ENCODE measurements around the gene BCL2L1. TPM values are rescaled to one million over a fixed set of nuclear protein-coding genes. Genes with fewer than 3 reads are reported as not detected.

BCL2L1 gene
- total and polyA plus RNA-seq, 10 donors, result 18.7 to 167 (median 87.6) TPM

DNA sequence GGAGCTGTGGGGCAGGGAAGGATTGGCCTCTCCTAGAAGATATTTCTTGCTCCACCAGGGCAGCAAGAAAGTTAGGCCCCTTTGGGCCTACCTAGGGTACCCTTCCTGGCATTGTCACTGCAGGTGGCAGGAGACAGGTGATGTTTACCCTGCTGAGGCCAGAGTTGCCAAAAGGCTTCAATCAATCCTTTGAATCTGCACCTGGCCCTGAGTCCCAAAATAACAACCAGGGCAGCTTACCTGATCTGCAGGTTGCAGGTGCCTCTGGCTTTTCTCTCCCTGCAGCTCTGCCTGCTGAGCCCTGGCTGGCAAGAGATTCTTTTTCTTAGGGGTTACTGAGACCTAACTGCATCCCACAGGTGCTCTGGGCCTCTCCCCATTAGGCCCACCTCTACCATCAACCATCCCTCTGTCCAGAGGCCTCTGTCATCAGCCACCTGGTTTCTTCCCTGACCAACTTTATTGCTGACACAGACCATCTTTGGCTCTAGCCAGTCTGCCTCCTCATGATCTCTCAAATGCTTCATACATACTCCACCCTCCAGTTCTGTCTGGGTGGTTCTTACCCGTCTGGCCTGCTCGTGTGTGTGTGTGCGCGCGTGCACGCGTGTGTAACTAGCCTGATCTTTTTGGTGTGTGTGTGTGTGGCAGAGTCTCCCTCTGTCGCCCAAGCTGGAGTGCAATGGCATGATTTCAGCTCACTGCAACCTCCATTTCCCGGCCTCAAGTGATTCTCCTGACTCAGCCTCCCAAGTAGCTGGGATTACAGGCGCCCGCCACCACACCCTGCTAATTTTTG lies 13.7 kb downstream of the BCL2L1 start:
- intact Hi-C loops (cut with DNase I; ENCODE audit: low total_unique reads), result no loop called here
- H3K27me3 ChIP-seq (replicated peaks in 1 of 7), result no peaks in the 10 kb centered on the region
- H3K27ac ChIP-seq, result peak overlapping the region in 4 of 8 donors; percentile 48 to 65 (median 60)
- no peaks in the 10 kb centered on the region for H3K9me3 ChIP-seq
- H3K4me1 ChIP-seq, result peaks cover 32 to 100% (median 80%) of the 10 kb centered on the region in 6 donors
- TF ChIP-seq POLR2AphosphoS5 (IDR thresholded peaks at IDR 0.05) (no peak), POLR2A (IDR thresholded peaks at IDR 0.05) (no peak)
- TF ChIP-seq, protein P1, sequence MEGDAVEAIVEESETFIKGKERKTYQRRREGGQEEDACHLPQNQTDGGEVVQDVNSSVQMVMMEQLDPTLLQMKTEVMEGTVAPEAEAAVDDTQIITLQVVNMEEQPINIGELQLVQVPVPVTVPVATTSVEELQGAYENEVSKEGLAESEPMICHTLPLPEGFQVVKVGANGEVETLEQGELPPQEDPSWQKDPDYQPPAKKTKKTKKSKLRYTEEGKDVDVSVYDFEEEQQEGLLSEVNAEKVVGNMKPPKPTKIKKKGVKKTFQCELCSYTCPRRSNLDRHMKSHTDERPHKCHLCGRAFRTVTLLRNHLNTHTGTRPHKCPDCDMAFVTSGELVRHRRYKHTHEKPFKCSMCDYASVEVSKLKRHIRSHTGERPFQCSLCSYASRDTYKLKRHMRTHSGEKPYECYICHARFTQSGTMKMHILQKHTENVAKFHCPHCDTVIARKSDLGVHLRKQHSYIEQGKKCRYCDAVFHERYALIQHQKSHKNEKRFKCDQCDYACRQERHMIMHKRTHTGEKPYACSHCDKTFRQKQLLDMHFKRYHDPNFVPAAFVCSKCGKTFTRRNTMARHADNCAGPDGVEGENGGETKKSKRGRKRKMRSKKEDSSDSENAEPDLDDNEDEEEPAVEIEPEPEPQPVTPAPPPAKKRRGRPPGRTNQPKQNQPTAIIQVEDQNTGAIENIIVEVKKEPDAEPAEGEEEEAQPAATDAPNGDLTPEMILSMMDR (IDR thresholded peaks at IDR 0.05 in 8 of 11, conservative IDR thresholded peaks at IDR 0.05 in 3 of 11), result no peak
- 87 to 95% (median 90%) methylated on average over 11 of the region's 11 CpGs for WGBS, 5 donors
- H3K36me3 ChIP-seq, result peaks cover 0 to 100% (median 27%) of the 10 kb centered on the region in 6 donors
- peak; percentile 43 for DNase-seq
- H3K4me3 ChIP-seq, result no peak overlapping the region

DNA sequence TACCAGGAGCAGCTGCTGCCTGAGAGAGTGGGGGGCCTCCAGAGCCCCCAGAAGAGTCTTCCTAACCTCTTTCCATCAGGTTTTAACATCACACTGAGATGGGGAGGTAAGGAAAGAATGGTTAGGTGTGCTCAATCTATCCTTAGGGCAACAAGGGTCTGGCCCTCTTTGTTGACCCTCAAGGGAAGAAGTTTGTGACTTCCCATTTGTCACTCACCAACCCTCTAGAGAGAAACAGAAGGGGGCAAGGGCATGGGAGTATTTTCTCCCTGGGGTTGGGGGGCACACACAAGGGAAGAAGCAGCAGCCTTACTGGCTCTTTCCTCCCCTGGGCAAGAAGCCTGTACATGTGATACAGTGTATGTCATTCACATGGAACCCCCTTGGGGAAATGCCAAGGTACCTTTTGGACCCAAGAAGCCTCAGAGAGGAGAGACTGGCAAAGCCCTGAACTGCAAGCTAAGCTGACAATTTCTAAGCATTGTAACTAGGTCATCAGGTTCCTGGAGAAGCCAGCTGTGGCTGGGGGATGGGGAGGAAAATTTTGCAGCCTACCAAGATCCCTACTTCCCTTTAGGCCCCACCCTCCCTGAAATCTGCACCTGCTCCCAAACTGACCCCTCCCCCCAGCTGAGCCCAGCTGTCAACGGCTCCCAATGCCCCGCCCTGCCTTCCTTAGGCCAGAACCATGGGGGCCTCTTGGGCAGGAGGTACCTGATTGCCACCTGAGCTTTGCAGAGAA lies 14.5 kb downstream of the BCL2L1 start:
- no peak overlapping the region for H3K4me3 ChIP-seq
- H3K27me3 ChIP-seq (replicated peaks in 1 of 7), result no peaks in the 10 kb centered on the region
- H3K27ac ChIP-seq, result peak overlapping the region in 4 of 8 donors; percentile 48 to 65 (median 60)
- no peak for TF ChIP-seq POLR2A (IDR thresholded peaks at IDR 0.05)
- TF ChIP-seq POLR2AphosphoS5 (IDR thresholded peaks at IDR 0.05), result peak in 2 of 3 donors; percentile 38 to 76
- peaks cover 0 to 100% (median 24%) of the 10 kb centered on the region in 6 donors for H3K36me3 ChIP-seq
- peaks cover 26 to 95% (median 73%) of the 10 kb centered on the region in 6 donors for H3K4me1 ChIP-seq
- intact Hi-C loops (cut with DNase I; ENCODE audit: low total_unique reads), result no loop called here
- no peaks in the 10 kb centered on the region for H3K9me3 ChIP-seq
- peak; percentile 71 for DNase-seq
- WGBS, 5 donors, result 32 to 49% (median 33%) methylated on average over 2 of the region's 2 CpGs

DNA sequence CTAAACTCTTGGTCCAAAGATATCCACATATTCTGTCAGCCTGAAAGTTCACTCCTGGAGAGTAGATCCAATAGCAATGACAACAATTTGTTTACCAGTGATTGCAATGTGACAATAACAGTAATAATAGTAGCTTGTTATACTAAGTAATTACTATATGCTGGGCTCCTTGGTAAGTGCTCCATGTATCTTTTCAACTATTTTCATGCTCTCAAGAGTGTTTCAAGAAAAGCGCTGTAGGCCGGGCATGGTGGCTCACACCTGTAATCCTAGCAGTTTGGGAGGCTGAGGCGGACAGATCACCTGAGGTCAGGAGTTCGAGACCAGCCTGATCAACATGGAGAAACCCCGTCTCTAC lies 15.4 kb downstream of the BCL2L1 start:
- H3K27ac ChIP-seq, result peak overlapping the region in 4 of 8 donors; percentile 31 to 62 (median 50)
- intact Hi-C loops (cut with DNase I; ENCODE audit: low total_unique reads), result no loop called here
- H3K36me3 ChIP-seq, result peaks cover 0 to 100% (median 23%) of the 10 kb centered on the region in 6 donors

DNA sequence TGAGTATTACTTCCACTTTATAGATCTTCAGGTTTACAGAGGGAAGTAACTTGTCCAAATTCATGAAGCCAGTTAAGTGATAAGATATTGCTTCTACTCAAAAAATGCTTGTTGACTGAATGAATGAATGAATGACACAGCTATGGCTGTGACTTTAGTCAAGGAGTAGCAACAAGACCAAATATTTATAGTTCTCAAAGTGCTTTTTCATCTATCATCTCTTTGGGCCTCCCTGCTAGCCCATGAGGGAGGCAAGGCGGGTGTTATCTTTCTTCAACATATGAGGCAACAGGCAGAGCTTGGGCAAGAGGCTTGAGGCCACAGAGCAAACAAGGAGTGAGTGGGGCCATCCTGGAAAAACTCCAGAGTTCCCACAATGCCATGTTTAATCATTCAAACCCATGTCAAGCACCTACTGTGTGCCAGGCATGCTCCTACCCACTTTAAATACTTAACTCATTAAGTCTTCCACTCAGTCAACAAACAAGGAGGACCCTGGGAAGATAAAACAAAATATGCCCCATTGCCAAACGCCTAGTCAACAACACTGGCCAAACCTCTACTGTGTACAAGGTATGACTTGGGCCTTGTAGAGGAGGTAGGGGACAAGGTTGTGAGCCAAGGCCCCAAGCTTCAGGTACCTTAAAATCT lies 15.9 kb downstream of the BCL2L1 start:
- H3K4me1 ChIP-seq, result peaks cover 17 to 90% (median 61%) of the 10 kb centered on the region in 6 donors
- peaks cover 0 to 100% (median 23%) of the 10 kb centered on the region in 6 donors for H3K36me3 ChIP-seq
- H3K27ac ChIP-seq, result peak overlapping the region in 7 of 8 donors; percentile 10 to 62 (median 41)
- peak overlapping the region in 1 of 8 donors; percentile 3 for H3K4me3 ChIP-seq
- TF ChIP-seq POLR2AphosphoS5 (IDR thresholded peaks at IDR 0.05) (no peak), POLR2A (IDR thresholded peaks at IDR 0.05) (no peak)
- TF ChIP-seq, protein P1 (IDR thresholded peaks at IDR 0.05 in 8 of 11, conservative IDR thresholded peaks at IDR 0.05 in 3 of 11), result no peak
- intact Hi-C loops (cut with DNase I; ENCODE audit: low total_unique reads), result no loop called here
- no peak for DNase-seq
- no peaks in the 10 kb centered on the region for H3K27me3 ChIP-seq (replicated peaks in 1 of 7)
- WGBS, 5 donors, result 73 to 92% (median 84%) methylated on average over 2 of the region's 2 CpGs
- no peaks in the 10 kb centered on the region for H3K9me3 ChIP-seq

More for the DNA sequence above, 15.4 kb downstream of the BCL2L1 start:
- H3K4me1 ChIP-seq, result peaks cover 18 to 90% (median 64%) of the 10 kb centered on the region in 6 donors
- DNase-seq, result peak; percentile 18
- TF ChIP-seq, protein P1 (IDR thresholded peaks at IDR 0.05 in 8 of 11, conservative IDR thresholded peaks at IDR 0.05 in 3 of 11), result no peak
- no peak for TF ChIP-seq POLR2A (IDR thresholded peaks at IDR 0.05)
- no peak for TF ChIP-seq POLR2AphosphoS5 (IDR thresholded peaks at IDR 0.05)
- no peaks in the 10 kb centered on the region for H3K27me3 ChIP-seq (replicated peaks in 1 of 7)
- 78 to 100% (median 98%) methylated on average over 5 of the region's 5 CpGs for WGBS, 5 donors
- no peaks in the 10 kb centered on the region for H3K9me3 ChIP-seq
- H3K4me3 ChIP-seq, result no peak overlapping the region
